Stimulated activated CD8-positive, alpha-beta memory T cell treated with anti-CD3 and anti-CD28 coated beads, Interleukin-2, amount 100 ng/mL, for 48 hours (primary cell): Measurements from ENCODE around the gene FER.

Experiments
- DNase-seq, 2 donors: peaks; one replicate each; pipeline ENCODE4 v3.0.0-alpha.2; 2020; ENCODE audit warnings: low read depth in 2 of 2

The FER gene

GRCh38 chr5:109242518-109242917 is 494.8 kb downstream of the FER start:
- no peak for DNase-seq

- no peak for DNase-seq
Observed at GRCh38 chr5:109246395-109246794, 498.7 kb downstream of the FER start.
